B cell (primary cell): Measurements from ENCODE around the gene PDS5A. TPM values are rescaled to one million over a fixed set of nuclear protein-coding genes. Genes with fewer than 3 reads are reported as not detected.
A peak's percentile ranks its signal among the peaks of the same experiment; 100 is the strongest.
"Not testable (repeated sequence)": the region's sequence is repeated elsewhere in the genome, so short reads cannot be mapped to it uniquely, and the experiment has no call there.

Experiments used
- ATAC-seq: fragments of 200-7000 bp; cut with Tn5 transposase; one replicate; pipeline ENCODE4 v1.10.0; 2021; ENCODE audit warnings: low read depth, mild to moderate bottlenecking, moderate number of reproducible peaks, moderate library complexity
- CTCF ChIA-PET: fragments of 350-600 bp; sonication (Branson Sonifier 250); formaldehyde crosslinking; loops from one replicate; lab custom pipeline; 2021; ENCODE audit warnings: antibody characterized with exemption, inconsistent platforms; lab: Charles Lee
- POLR2A ChIA-PET: fragments of 350-600 bp; sonication (Branson Sonifier 250); formaldehyde crosslinking; loops from one replicate; lab custom pipeline; 2021; ENCODE audit warnings: antibody characterized with exemption; lab: Charles Lee
- DNase-seq: peaks from one replicate; pipeline ENCODE4 v3.0.0; 2013
- H2AFZ ChIP-seq: 2 replicates; pipeline ENCODE4 v1.6.1; 2012; ENCODE audit warnings: mild to moderate bottlenecking, low read depth, low read length; ENCODE audit not compliant: insufficient read depth, poor library complexity, severe bottlenecking
- H3K27ac ChIP-seq, 2 donors: 1 replicate in 1 of 2; 2 replicates in 1 of 2; pipeline ENCODE4 v1.5.1; 2012 to 2013; ENCODE audit warnings: low read length in 2 of 2, mild to moderate bottlenecking in 2 of 2, moderate library complexity in 1 of 2
- H3K27me3 ChIP-seq, 4 experiments: fragments of 200-600 bp in 1 of 4; sonication (generic) in 1 of 4; replicated peaks in 1 of 4; 1 replicate in 2 of 4; 2 replicates in 2 of 4; pipeline versions ENCODE4 v1.6.1 to v1.7.0; 2013 to 2016; ENCODE audit warnings: low read length in 3 of 4, mild to moderate bottlenecking in 2 of 4, mixed read lengths in 1 of 4, moderate library complexity in 1 of 4; ENCODE audit not compliant: insufficient read depth in 4 of 4, control insufficient read depth in 3 of 4; ENCODE audit errors: control extremely low read depth in 1 of 4
- H3K36me3 ChIP-seq, 2 experiments: replicated peaks in 1 of 2; 1 replicate in 1 of 2; 2 replicates in 1 of 2; pipeline versions ENCODE4 v1.6.1 to v1.7.1; 2013; ENCODE audit warnings: low read length in 1 of 2; ENCODE audit not compliant: insufficient read depth in 2 of 2, control insufficient read depth in 1 of 2; ENCODE audit errors: control extremely low read depth in 1 of 2, extremely low read depth in 1 of 2
- H3K4me1 ChIP-seq, 2 donors: fragments of 200-600 bp in 1 of 2; sonication (generic) in 1 of 2; 1 replicate in 1 of 2; 2 replicates in 1 of 2; pipeline versions ENCODE4 v1.5.1 to v1.6.1; 2013 to 2017; ENCODE audit warnings: low read length in 2 of 2; ENCODE audit not compliant: control insufficient read depth in 2 of 2, insufficient read depth in 2 of 2
- H3K4me2 ChIP-seq: replicated peaks from 2 replicates; pipeline ENCODE3; 2012; ENCODE audit warnings: mild to moderate bottlenecking, low read depth, low read length; ENCODE audit not compliant: poor library complexity, severe bottlenecking
- H3K4me3 ChIP-seq, 5 experiments: fragments of 200-600 bp in 1 of 5; sonication (generic) in 1 of 5; 1 replicate in 3 of 5; 2 replicates in 2 of 5; pipeline versions ENCODE4 v1.5.1 to v1.7.0; 2011 to 2016; ENCODE audit warnings: low read length in 4 of 5, mild to moderate bottlenecking in 4 of 5, low read depth in 2 of 5, control low read depth in 1 of 5, moderate library complexity in 1 of 5; ENCODE audit not compliant: insufficient read depth in 1 of 5; ENCODE audit errors: control extremely low read depth in 1 of 5, extremely low read depth in 1 of 5
- H3K79me2 ChIP-seq: fragments of 200-600 bp; sonication (generic); one replicate; pipeline ENCODE4 v1.6.0; 2016; ENCODE audit warnings: low read length; ENCODE audit not compliant: control insufficient read depth, insufficient read depth
- H3K9ac ChIP-seq: fragments of 200-600 bp; sonication (generic); 2 replicates; pipeline ENCODE4 v1.6.1; 2017; ENCODE audit warnings: mild to moderate bottlenecking, low read length, moderate library complexity
- H3K9me3 ChIP-seq, 3 donors: one replicate each; pipeline versions ENCODE4 v1.6.1 to v1.7.1; 2013; ENCODE audit warnings: low read length in 2 of 3; ENCODE audit not compliant: control insufficient read depth in 2 of 3, insufficient read depth in 1 of 3; ENCODE audit errors: control extremely low read depth in 1 of 3
- H4K20me1 ChIP-seq: 2 replicates; pipeline ENCODE4 v1.6.0; 2012; ENCODE audit warnings: mild to moderate bottlenecking, low read length; ENCODE audit not compliant: insufficient read depth, control insufficient read depth, poor library complexity, severe bottlenecking
- H3K27ac Mint-ChIP-seq: one replicate; pipeline ENCODE4 v1.8.0; 2021; ENCODE audit warnings: mixed read lengths
- H3K27me3 Mint-ChIP-seq: one replicate; pipeline ENCODE4 v1.8.0; 2021; ENCODE audit warnings: mixed read lengths
- H3K4me1 Mint-ChIP-seq: one replicate; pipeline ENCODE4 v1.8.0; 2021; ENCODE audit warnings: mixed read lengths
- H3K4me3 Mint-ChIP-seq: one replicate; pipeline ENCODE4 v1.8.0; 2021; ENCODE audit warnings: mixed read lengths
- H3K9me3 Mint-ChIP-seq: one replicate; pipeline ENCODE4 v1.8.0; 2022; ENCODE audit warnings: mixed read lengths; ENCODE audit not compliant: insufficient read depth
- EZH2 ChIP-seq: IDR thresholded peaks from 2 replicates; pipeline ENCODE4 v1.6.1; 2012; ENCODE audit warnings: borderline replicate concordance, low read depth, mild to moderate bottlenecking, moderate library complexity, low read length; ENCODE audit not compliant: insufficient read depth, poor library complexity, severe bottlenecking
- WGBS: methylation state at CpG from one replicate; pipeline ENCODE4 v1.1.5; 2013; ENCODE audit warnings: missing lambda C conversion rate; ENCODE audit not compliant: insufficient coverage; 5-methylcytosine and 5-hydroxymethylcytosine counted together
- intact Hi-C: fragments of 100-400 bp; cut with micrococcal nuclease; formaldehyde crosslinking; loops from one replicate; pipeline ENCODE4 v1.10.0; 2022
- polyA plus RNA-seq: library from polyadenylated mRNA; depleted of rRNA; stranded (reverse); fragments of >200 nt; gene quantifications from 2 replicates; pipeline ENCODE4 v1.2.3, GENCODE V29; 2012
- total RNA-seq, 2 donors: library from RNA; stranded (reverse); fragments of 120-200 nt in 1 of 2; gene quantifications; 1 replicate in 1 of 2; 2 replicates in 1 of 2; pipeline versions ENCODE4 v1.2.3 to v1.2.4, GENCODE V29; 2013 to 2022
- TF ChIP-seq, protein P1 (sequence below): fragments of 200-600 bp; IDR thresholded peaks from one replicate; pipeline ENCODE4 v1.8.0; 2022; ENCODE audit warnings: antibody characterized with exemption, mild to moderate bottlenecking

Gene PDS5A
- total and polyA plus RNA-seq, 2 donors (not counting 1 experiment from before 2014, with no cell fraction given) = 19.4 to 111 TPM

DNA sequence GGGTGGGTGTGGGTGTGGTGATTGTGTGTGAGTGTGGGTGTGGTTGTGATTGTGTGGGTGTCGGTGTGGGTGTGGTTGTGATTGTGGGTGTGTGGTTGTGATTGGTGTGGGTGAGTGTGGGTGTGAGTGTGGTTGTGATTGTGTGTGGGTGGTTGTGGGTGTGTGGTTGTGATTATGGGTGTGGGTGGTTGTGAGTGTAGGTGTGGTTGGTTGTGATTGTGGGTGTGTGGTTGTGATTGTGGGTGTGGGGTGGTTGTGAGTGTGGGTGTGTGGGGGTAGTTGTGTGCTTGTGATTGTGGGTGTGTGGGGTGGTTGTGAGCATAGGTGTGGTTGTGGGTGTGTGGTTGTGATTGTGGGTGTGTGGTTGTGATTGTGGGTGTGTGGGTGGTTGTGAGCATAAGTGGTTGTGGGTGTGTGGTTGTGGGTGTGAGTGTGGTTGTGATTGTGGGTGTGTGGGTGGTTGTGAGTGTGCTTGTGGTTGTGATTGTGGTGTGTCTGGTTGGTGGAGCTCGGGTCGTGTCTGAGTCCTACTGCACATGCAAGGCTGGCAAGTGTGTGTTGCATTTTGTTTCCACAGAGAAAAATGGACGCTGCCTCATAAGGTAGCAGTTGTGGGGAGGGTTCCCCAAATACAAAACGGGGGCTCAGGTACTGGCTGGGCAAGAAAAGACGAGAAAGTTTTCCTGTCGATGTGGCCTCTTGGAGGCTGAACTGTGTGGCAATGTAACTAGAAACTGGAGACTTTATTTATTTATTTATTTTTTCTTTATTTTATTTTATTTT is 163.1 kb downstream of the PDS5A start:
- no peak overlapping the region for H3K4me3 Mint-ChIP-seq
- TF ChIP-seq, protein P1, sequence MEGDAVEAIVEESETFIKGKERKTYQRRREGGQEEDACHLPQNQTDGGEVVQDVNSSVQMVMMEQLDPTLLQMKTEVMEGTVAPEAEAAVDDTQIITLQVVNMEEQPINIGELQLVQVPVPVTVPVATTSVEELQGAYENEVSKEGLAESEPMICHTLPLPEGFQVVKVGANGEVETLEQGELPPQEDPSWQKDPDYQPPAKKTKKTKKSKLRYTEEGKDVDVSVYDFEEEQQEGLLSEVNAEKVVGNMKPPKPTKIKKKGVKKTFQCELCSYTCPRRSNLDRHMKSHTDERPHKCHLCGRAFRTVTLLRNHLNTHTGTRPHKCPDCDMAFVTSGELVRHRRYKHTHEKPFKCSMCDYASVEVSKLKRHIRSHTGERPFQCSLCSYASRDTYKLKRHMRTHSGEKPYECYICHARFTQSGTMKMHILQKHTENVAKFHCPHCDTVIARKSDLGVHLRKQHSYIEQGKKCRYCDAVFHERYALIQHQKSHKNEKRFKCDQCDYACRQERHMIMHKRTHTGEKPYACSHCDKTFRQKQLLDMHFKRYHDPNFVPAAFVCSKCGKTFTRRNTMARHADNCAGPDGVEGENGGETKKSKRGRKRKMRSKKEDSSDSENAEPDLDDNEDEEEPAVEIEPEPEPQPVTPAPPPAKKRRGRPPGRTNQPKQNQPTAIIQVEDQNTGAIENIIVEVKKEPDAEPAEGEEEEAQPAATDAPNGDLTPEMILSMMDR = no peak
- TF ChIP-seq EZH2 = no peak
- Histone ChIP-seq H3K4me3 (no peak overlapping the region), H3K9ac (no peak overlapping the region), H2AFZ (no peak overlapping the region), H4K20me1 (no peaks in the 10 kb centered on the region), H3K4me1 (no peaks in the 10 kb centered on the region), H3K27ac (peak overlapping the region in 1 of 2 donors; percentile 41), H3K79me2 (no peaks in the 10 kb centered on the region), H3K27me3 (no peaks in the 10 kb centered on the region), H3K36me3 (no peaks in the 10 kb centered on the region), H3K4me2 (no peak overlapping the region), H3K9me3 (peaks cover 0 to 3% (median 0%) of the 10 kb centered on the region in 3 donors)
- intact Hi-C loops = no loop called here
- DNase-seq (peak; percentile 32), ATAC-seq (no peak)
- CTCF ChIA-PET = no interaction called here
- no peaks in the 10 kb centered on the region for H3K9me3 Mint-ChIP-seq
- peak overlapping the region; percentile 61 for H3K27ac Mint-ChIP-seq
- POLR2A ChIA-PET = interaction anchor here (0.7 kb wide), 2 partner anchors 79 to 83 kb away, joined by 3 read pairs; no protein-coding TSS in a partner anchor
- H3K4me1 Mint-ChIP-seq = no peaks in the 10 kb centered on the region
- H3K27me3 Mint-ChIP-seq = no peaks in the 10 kb centered on the region
- WGBS = 94% methylated on average over 5 of the region's 7 CpGs

DNA sequence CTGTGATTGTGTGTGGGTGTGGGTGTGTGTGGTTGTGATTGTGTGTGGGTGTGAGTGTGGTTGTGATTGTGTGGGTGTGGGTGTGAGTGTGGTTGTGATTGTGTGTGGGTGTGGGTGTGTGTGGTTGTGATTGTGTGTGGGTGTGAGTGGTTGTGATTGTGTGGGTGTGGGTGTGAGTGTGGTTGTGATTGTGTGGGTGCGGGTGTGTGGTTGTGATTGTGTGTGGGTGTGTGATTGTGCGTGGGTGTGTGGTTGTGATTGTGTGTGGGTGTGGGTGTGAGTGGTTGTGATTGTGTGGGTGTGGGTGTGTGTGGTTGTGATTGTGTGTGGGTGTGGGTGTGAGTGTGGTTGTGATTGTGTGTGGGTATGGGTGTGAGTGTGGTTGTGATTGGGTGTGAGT is 163.9 kb downstream of the PDS5A start:
- CTCF ChIA-PET, H3K27me3 Mint-ChIP-seq, ATAC-seq, H3K4me3 ChIP-seq, H3K9me3 ChIP-seq, H3K4me1 ChIP-seq, H3K9me3 Mint-ChIP-seq, H3K36me3 ChIP-seq, POLR2A ChIA-PET, H3K4me2 ChIP-seq, H3K4me1 Mint-ChIP-seq, H2AFZ ChIP-seq, H3K79me2 ChIP-seq, DNase-seq, H4K20me1 ChIP-seq, H3K27me3 ChIP-seq, intact Hi-C loops, H3K4me3 Mint-ChIP-seq, H3K27ac Mint-ChIP-seq, H3K9ac ChIP-seq, H3K27ac ChIP-seq: not testable (repeated sequence)
- no CpG with 5 or more reads among the region's 2 CpGs for WGBS

DNA sequence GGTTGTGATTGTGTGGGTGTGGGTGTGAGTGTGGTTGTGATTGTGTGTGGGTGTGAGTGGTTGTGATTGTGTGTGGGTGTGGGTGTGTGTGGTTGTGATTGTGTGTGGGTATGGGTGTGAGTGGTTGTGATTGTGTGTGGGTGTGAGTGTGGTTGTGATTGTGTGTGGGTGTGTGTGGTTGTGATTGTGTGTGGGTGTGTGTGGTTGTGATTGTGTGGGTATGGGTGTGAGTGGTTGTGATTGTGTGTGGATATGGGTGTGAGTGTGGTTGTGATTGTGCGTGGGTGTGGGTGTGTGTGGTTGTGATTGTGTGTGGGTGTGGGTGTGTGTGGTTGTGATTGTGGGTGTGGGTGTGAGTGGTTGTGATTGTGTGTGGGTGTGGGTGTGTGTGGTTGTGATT is 164.7 kb downstream of the PDS5A start:
- H3K4me3 Mint-ChIP-seq, H3K9ac ChIP-seq, H3K4me1 ChIP-seq, ATAC-seq, H4K20me1 ChIP-seq, H3K79me2 ChIP-seq, H3K27me3 Mint-ChIP-seq, H3K9me3 Mint-ChIP-seq, DNase-seq, H3K4me2 ChIP-seq, H3K27me3 ChIP-seq, CTCF ChIA-PET, H3K9me3 ChIP-seq, H2AFZ ChIP-seq, H3K4me1 Mint-ChIP-seq, H3K36me3 ChIP-seq, POLR2A ChIA-PET, H3K27ac Mint-ChIP-seq, H3K27ac ChIP-seq, intact Hi-C loops, H3K4me3 ChIP-seq: not testable (repeated sequence)
- WGBS = no CpG with 5 or more reads among the region's 1 CpG
